ENCODE data around the gene PPP1R9A.

Gene PPP1R9A

GRCh38 chr7:95327356-95327755, 420.0 kb downstream of the PPP1R9A start:
- DNase-seq = no peak

- no peak for DNase-seq
Observed at GRCh38 chr7:95330204-95330960, 423.0 kb downstream of the PPP1R9A start.

- DNase-seq = no peak
Observed at GRCh38 chr7:95330961-95331337, 423.6 kb downstream of the PPP1R9A start.

GRCh38 chr7:95334447-95334846, 427.1 kb downstream of the PPP1R9A start:
- DNase-seq = no peak

- DNase-seq = no peak
Observed at GRCh38 chr7:95335093-95335492, 427.7 kb downstream of the PPP1R9A start.

- DNase-seq = no peak
Observed at GRCh38 chr7:95338832-95339231, 431.4 kb downstream of the PPP1R9A start.

GRCh38 chr7:95340491-95340890, 433.1 kb downstream of the PPP1R9A start:
- DNase-seq = no peak

GRCh38 chr7:95342029-95342428, 434.6 kb downstream of the PPP1R9A start:
- no peak for DNase-seq

- no peak for DNase-seq
Observed at GRCh38 chr7:95342642-95343307, 435.4 kb downstream of the PPP1R9A start.
